ENCODE results near the gene TUBA3D. TPM values are rescaled to one million over a fixed set of nuclear protein-coding genes. Genes with fewer than 3 reads are reported as not detected.
"Not testable (repeated sequence)": the region's sequence is repeated elsewhere in the genome, so short reads cannot be mapped to it uniquely, and the experiment has no call there.

The TUBA3D gene
- total RNA-seq, 4 donors from 2014 or later, result 0.89 to 2.0 TPM; not detected in 2

DNA sequence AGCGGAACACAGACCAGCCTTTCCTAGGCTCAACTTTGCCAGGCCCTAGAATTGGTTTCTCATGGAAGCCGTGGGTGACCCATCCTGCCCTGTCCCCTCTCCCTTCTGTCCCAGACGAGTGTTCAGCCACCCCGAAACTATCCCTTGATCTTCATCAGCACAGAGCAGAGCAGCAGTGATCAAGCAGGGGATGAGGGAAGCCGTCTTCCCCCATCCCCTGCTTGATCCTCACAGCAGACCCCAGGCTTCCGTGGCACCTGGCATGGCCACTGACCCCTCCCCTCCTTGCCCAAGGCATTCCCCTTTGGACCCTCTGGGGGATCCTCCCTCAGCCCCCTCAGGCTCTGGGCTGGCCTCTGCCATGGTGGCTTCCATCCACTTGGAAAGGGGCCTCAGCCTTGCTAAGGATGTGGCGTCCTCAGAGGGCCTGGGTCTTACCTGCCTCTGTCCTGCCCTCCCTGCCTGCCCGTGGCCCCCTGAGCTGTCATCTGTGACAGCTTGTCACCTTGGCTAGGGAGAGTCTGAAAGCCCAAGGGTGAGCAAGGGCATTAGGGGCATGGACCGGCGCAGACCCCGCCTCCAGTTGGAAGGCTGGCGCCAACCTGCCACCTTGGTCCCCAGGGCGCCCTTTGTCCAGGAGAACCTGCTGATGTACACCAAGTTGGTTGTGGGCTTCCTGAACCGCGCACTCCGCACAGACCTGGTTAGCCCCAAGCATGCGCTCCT, 41.4 kb downstream of the TUBA3D start:
- no peak for TF ChIP-seq CTCF (IDR thresholded peaks at IDR 0.05)
- TF ChIP-seq POLR2A (IDR thresholded peaks at IDR 0.05), result no peak
- intact Hi-C loops (cut with DNase I; ENCODE audit: low total_unique reads), result no loop called here
- no peak for DNase-seq (ENCODE audit: low spot score in 2 of 2)
- no peak overlapping the region for H3K4me3 ChIP-seq (ENCODE audit: low read depth, poor library complexity, severe bottlenecking)
- WGBS, 2 donors, result 95 to 96% methylated on average over 11 to 16 of the region's 17 CpGs

DNA sequence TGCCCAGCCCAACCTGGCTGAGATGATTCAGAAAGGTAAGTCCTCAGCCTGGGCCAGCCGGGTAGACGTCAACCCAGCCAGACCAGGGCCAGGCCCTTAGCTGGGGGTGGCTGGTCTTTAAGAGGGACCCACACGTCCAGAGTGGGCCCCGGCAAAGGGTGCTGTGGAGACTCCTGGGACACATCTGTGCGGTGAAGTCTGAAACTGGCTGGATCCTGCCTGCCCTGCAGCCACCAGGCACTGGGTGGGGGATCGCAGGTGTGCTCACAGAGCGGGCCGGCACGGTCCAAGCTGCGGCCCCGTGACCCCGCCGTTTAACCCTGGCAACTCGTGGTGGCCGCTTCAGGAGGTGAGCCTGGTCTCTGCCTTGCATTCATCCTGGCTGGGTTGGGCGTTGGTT, 41.9 kb downstream of the TUBA3D start:
- DNase-seq (ENCODE audit: low spot score in 2 of 2); H3K4me3 ChIP-seq (ENCODE audit: low read depth, poor library complexity, severe bottlenecking); intact Hi-C loops (cut with DNase I; ENCODE audit: low total_unique reads): not testable (repeated sequence)
- 90 to 92% methylated on average over 10 to 16 of the region's 16 CpGs for WGBS, 2 donors

DNA sequence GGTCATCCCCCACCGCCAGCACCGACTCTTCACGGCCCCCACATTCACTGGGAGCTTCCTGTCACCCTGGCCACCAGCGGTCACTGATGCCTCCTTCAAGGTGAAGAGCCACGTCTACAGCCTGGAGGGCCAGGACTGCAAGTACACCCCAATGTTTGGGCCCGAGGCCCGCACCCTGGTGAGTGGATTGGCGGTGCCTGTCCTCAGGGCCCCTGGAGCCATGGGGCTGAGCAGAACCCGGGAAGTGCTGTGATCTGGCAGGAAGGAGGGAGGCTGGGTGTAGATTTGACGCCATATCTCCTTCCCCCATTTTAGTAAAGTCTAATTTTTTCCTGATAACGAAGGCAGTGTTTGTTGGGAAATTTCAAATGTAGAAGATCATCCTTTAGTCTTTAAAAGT, 42.6 kb downstream of the TUBA3D start:
- intact Hi-C loops (cut with DNase I; ENCODE audit: low total_unique reads); DNase-seq (ENCODE audit: low spot score in 2 of 2); H3K4me3 ChIP-seq (ENCODE audit: low read depth, poor library complexity, severe bottlenecking): not testable (repeated sequence)
- 87 to 88% methylated on average over 6 to 7 of the region's 11 CpGs for WGBS, 2 donors

- no peak for DNase-seq (ENCODE audit: low spot score in 2 of 2)
- intact Hi-C loops (cut with DNase I; ENCODE audit: low total_unique reads), result no loop called here
- WGBS, 2 donors, result 94% methylated on average over 12 to 15 of the region's 15 CpGs
- TF ChIP-seq POLR2A (IDR thresholded peaks at IDR 0.05) (no peak), CTCF (IDR thresholded peaks at IDR 0.05) (no peak)
- H3K4me3 ChIP-seq (ENCODE audit: low read depth, poor library complexity, severe bottlenecking), result no peak overlapping the region
These were observed 43.5 kb downstream of the TUBA3D start for GRCh38 chr2:131519466-131519865.

DNA sequence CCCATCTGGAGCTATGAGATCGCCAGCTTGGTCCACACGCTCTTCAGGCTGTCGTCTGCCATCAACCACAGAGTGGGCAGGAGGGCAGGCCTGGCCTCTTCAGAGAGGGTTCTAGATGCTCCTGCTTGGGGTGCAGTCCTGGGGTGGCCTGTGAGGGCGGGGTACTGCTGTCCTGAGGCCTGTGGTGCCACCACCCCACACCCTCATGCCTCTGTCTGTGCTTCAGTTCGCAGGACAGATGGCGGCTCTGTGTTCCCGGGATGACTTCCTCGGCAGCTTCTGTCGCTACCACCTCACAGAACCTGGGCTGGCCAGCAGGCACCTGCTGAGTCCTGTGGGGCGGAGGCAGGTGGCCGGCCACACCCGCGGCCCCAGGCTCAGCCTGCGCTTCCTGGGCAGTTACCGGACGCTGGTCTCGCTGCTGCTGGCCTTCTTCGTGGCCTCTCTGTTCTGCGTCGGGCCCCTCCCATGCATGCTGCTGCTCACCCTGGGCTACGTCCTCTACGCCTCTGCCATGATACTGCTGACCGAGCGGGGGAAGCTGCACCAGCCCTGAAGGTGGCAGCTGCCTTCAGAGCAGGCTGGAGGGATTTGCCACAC, 44.1 kb downstream of the TUBA3D start:
- DNase-seq (ENCODE audit: low spot score in 2 of 2); intact Hi-C loops (cut with DNase I; ENCODE audit: low total_unique reads); H3K4me3 ChIP-seq (ENCODE audit: low read depth, poor library complexity, severe bottlenecking): not testable (repeated sequence)
- 83 to 89% methylated on average over 20 to 21 of the region's 24 CpGs for WGBS, 2 donors

- no peak for TF ChIP-seq CTCF (IDR thresholded peaks at IDR 0.05)
- no peak for TF ChIP-seq POLR2A (IDR thresholded peaks at IDR 0.05)
- intact Hi-C loops (cut with DNase I; ENCODE audit: low total_unique reads), result no loop called here
- WGBS, 2 donors, result 94 to 98% methylated on average over 9 to 10 of the region's 10 CpGs
- no peak overlapping the region for H3K4me3 ChIP-seq (ENCODE audit: low read depth, poor library complexity, severe bottlenecking)
- DNase-seq (ENCODE audit: low spot score in 2 of 2), result no peak
These were observed 44.6 kb downstream of the TUBA3D start for GRCh38 chr2:131520526-131520925.

DNA sequence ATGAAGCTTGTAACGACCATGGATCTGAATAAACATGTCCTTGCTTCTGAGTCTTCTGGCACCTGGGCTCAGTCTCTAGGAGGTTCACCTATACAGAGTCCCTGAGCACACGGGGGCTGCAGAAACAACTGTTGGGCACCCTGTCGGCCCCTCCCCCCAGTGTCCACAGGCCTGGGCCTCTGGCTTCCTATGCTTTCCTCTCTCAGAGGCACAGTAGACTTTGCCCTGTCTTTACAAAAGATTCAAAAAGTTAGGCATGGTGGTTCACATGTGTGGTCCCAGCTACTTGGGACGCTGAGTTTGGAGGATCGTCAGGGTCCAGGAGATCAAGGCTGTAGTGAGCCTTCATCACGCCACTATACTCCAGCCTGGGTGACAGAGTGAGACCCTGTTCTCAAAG, 45.6 kb downstream of the TUBA3D start:
- 80 to 86% methylated on average over 6 of the region's 6 CpGs for WGBS, 2 donors
- H3K4me3 ChIP-seq (ENCODE audit: low read depth, poor library complexity, severe bottlenecking); intact Hi-C loops (cut with DNase I; ENCODE audit: low total_unique reads): not testable (repeated sequence)
- DNase-seq (ENCODE audit: low spot score in 2 of 2), result peak in 1 of 2 donors; percentile 17
